HG03039 (cell line): ENCODE data around the gene SETD5.
"Not testable (repeated sequence)": the region's sequence is repeated elsewhere in the genome, so short reads cannot be mapped to it uniquely, and the experiment has no call there.

Experiments used
- ATAC-seq: cut with Tn5 transposase; IDR thresholded peaks from one replicate; pipeline ENCODE4 v1.9.1; 2021; ENCODE audit warnings: mild to moderate bottlenecking, moderate library complexity; ENCODE audit not compliant: unreplicated experiment

Gene SETD5

DNA sequence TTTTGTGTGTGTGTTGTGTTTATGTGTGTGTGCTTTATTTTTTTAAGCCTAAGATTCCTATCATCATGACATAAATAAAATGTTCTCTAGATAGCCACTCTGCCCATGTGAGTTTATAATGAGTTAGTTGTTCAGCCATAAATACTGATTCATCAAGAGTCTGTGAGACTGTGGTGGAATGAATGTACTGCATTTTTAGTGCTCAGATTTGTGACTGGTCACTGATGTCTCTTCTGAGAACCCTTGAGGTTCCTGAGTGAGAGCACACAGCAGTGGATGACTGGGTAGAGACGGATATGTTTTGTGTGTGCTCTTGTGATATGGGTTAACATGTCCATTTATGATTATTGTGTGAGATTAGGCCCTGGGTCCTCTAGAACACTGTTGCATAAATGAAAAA lies 51.2 kb downstream of the SETD5 start:
- ATAC-seq = no peak

DNA sequence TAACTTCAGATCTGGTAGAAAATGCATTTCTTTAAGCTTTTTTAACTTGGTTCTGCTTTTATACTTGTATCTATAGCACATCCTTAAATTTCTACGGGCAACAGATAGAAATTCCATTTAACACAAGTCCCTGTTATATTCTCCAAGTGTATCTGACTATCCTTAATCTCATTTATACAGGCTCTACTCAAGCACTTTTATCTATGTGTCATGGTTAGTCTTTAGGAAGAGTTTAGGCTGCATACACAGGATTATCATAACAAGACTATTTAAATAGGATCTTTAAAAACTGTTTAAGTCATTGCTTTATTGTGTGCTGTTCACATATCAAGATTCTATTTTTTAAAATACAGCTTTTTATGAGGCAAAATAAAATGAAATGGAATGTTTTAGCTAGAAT lies 52.7 kb downstream of the SETD5 start:
- no peak for ATAC-seq

DNA sequence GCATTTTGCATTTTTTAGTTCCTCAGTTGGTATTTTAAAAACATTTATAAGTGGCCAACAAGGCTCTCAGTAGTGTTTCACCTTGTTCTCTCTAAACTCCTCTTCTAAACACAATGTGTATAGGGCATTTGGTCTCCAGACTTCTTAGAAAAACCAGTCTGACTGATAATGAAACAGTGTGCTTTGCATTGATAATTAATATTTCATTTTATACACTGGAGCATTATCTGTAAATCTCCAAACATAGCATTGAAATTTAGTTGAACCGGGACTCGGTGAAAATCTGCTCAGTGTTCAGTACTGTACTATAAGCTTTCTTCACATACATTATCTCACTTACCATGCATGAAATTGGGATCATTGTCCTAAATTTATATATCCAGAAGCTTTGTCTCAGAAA lies 53.6 kb downstream of the SETD5 start:
- no peak for ATAC-seq

DNA sequence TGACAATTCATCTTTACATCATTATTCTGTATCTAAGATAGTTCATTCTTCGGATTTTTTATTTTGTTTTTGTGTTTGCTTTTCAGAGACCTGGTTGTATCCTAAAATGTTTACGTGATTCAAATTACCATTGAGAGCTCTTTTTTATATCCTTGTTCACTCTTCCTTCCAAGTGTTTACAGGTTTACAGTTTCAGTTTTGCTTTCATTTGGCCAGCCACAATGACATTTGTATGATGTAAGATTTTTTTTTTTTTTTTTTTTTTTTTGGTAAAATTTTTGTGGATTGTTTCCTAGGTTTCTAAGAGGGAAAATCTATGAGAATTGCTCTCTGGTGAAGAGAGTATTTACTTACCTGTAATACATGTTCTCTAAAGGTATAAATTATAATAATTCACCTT lies 55.0 kb downstream of the SETD5 start:
- no peak for ATAC-seq

DNA sequence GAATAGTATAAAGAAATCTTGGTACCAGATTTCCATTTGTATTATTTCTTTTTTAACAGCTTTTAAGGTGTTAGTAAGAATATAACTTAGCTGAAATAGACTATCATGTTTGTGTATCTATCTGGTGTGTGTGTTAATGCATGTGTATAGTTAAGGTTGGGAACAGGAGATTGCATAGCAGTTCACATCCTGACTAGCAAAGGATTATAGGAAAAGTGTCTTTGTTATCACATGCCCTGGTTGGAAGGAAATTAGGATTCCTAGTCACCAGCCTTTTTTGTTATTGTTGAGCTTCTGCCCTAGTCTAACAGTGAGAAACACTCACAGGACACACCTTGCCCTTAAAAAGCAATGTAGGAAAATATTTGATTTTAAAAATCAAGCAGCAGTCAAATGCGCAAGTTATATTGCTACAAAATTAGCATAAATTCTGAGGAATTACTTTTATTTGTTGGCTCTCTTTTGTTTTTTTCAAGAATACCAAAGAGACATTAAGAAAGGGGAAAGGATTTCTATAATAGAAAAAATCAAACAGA lies 58.2 kb downstream of the SETD5 start:
- ATAC-seq = no peak

DNA sequence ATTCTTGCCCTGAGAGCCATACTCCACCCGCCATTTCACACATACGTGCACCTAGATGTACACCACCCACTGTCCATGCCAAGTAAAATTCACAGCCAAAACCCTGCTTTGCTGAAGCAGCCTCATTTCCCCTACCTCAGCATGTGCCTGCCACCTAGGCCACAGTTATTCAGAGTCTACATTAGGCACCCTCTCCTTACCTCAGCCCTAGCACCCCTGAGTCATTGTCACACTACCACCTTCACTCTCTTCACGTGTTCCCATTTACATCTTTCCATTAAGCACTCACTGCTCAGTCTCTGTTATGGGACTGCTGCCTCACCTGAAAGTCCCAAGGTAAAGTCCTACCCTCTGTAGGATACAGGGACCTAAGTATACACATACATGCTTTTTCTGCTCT lies 70.0 kb downstream of the SETD5 start:
- no peak for ATAC-seq

DNA sequence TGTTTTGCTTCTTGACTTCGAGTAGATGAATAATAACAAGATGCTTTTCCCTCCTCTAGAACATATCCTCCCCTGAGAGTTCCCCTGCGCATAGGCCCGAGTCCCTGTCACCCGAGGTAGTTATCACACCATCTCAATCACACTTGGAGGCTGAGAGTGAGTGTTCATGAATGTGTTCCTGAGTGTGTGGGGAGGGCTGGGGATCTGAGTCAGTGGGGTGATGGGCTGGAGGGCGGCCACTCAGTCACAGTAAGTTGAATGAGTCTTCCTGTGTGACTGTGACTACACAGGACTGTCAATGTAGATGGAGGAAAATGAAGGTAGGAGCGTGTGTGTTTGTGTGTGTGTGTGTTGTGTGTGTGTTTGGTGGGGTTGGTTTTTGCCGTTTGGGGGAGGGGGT lies 71.0 kb downstream of the SETD5 start:
- no peak for ATAC-seq

DNA sequence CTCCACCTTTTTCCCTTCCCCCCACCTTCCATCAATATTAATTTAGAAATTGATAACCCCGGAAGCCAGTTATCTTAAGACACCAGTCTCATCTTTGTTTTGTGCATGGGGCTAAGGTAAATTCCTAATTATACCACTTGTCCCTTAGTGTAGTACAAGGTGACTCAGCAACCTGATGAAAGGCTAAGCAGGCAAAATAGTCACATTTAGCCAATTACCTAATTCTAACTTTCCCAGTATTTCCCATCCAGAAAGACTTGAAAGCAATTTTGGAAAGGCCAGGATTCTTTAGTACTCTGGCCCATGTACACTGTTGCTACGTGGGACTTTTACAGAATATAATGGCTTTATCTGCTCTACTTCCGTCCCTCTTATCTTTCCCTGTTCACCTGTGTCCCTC lies 72.6 kb downstream of the SETD5 start:
- no peak for ATAC-seq

DNA sequence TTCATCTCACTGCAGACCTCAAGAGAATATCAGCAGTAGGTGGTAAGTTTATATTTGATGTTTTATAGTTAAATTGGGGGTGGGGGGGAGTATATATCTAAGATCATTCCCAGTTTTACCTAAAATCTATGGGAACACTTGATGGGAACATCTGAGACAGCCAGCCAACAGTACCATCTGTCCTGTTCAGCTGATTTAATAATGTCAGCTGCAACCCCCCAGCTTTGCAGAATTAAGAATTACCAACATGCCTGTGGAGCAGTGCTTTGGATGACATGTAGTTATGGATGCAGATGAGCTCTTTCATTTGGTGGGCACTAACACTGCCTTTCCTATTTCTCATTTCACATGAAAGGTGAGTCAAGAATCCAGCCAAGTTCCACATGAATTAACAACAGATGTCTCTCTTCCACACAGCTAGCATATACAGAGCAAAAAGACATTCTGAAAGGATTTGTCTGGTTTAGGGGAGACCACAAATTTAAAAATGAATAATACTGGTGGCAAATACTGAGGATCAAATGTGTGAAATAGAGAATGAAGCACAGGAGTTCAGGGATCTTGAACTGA lies 76.2 kb downstream of the SETD5 start:
- no peak for ATAC-seq

DNA sequence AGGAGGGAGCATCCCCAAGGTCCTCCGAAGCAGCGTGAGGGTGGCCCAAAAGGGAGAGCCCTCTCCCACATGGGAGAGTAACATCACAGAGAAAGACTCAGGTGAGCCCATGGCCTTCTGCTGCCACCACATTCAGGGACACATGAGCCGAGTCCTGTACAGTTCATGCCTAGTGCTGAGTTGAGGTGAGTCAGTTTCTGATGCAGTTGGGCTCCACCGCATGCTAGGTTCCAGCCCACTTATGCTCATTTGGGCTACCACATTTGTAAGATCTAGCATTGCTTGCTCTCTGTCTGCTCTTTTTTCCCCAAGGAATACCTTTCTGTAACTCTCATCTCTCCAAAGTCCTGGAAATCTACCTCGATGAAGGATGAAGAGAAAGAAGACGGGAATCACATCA lies 77.1 kb downstream of the SETD5 start:
- no peak for ATAC-seq

DNA sequence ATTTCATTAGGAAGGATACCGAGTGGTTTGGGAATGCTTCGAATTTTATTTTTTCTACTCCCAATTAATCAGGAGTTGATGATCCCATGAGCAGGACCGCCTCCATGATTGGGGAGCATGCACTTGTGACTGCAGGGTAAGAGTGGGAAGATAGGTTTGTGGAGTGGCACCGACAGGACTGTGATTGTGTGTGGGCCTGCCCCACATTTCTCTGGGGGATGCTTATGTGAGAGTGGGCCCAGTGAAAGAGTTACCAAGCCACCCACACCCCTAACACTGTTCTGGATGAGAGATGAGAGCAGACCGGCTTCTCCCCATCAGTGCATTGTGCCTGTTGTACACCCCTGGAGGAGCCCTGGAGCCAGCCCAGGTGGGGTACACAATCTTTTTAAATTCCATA lies 79.5 kb downstream of the SETD5 start:
- no peak for ATAC-seq

DNA sequence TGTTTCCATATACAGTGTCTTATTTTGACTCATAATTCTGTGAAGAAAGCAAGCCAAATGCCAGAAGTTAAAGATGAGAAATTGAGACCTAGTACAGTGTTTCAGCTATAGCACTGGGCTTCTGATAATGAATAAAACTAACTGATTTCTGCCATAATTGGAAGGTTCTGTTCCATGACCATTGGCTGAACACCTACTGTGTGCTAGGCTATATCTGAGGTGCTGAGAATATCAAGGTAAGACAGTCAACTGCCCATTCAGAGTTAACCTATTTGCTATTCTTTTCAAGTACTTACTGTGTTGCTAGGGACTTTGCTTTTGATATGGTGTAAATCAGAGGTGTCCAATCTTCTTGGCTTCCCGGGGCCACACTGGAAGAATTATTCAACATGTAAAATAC lies 82.8 kb downstream of the SETD5 start:
- no peak for ATAC-seq

DNA sequence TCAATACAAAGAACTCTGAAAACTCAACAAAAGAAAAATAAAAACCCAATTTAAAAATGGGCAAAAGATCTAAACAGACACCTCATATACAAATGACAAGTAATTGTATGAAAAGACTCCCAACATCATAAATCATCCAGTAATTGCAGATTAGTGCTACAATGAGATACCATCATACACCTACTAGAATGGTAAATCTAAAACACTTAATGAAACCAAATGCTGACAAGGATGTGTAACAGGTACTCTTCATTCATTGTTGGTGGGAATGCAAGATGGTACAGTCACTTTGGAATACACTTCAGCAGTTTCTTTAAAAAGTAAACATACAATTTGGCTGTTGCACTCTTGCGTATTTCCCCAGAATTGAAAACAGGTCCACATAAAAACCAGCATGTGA lies 87.8 kb downstream of the SETD5 start:
- no peak for ATAC-seq

DNA sequence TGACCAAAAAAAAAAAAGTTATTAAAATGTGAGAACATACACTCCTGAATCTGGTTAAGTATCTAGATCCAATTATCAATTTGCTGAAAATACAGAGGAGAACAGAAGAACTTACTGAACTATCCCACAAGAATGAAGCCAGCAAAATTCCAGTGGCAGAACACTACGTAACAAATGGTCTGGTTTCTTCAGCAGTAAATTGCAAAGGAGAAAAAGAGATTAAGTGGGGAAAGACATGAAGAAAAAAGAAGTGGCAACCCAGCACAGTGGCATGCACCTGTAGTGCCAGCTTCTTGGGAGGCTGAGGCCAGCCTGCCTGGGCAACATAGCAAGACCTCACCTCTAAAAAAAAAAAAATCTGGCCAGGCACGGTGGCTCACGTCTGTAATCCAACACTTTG lies 94.1 kb downstream of the SETD5 start:
- ATAC-seq = no peak

DNA sequence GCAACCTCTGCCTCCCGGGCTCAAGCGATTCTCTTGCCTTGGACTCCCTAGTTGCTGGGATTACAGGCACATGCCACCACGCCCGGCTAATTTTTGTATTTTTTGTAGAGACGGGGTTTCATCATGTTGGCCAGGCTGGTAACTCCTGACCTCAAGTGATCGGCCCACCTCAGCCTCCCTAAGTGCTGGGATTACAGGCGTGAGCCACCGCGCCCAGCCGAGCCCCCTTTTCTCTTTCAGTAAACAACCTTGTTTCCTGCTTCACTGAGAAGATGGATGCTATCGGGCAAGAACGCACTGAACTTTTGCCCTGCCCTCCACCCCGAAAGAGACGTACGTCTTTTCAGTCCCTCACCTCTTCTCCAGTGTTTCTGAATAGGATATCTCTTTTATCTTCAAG lies 96.6 kb downstream of the SETD5 start:
- not testable (repeated sequence) for ATAC-seq

DNA sequence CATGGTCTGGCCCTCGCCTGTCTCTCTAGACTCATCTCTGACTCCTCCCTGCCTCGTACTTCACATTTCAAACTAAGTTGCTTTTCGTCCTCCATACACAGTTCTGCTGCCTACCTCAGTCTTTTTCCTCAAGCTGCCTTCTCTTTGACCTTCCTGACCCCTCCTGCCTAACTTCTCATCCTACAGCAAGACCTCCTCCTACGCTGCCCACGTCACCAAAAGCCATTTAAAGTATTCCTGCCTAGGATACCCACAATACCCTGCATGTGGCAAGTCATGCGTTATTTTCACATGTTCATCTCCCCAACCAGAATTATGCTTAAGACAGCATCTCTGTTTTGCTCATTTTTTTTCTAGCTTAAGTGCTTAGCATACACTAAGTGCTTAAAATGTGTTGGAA lies 99.5 kb downstream of the SETD5 start:
- no peak for ATAC-seq

DNA sequence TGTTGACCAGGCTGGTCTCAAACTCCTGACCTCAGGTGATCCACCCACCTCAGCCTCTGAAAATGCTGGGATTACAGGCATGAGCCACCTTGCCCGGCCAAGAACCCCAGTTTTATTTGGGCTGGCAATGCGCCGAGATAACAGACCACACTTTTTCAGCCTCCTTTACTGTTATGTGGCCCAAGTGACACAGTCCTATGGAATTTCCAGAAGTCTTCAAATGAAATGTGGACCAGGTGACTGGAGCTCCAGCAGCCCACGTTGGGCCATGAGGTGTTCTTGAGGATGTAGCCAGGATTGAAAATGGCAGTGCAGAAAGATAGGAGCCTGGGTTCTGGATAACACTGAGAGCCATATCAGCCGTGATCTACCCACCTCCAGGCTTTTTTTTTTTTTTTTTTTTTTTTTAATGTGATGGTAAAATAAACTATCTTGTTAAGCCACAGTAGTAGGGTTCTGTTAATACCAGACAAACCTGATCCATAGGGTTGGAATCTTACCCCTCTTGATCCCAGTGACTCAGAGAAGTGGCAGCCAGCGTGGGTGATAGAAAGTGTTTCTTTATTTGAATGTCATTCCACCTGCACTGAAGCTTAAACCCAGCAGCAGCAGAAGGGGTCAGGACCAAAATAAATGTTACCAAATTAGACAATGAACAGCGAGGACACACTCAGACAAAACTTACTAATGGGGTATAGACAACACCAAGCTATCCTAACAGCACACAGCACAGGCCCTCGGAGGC lies 100.6 kb downstream of the SETD5 start:
- ATAC-seq = no peak

DNA sequence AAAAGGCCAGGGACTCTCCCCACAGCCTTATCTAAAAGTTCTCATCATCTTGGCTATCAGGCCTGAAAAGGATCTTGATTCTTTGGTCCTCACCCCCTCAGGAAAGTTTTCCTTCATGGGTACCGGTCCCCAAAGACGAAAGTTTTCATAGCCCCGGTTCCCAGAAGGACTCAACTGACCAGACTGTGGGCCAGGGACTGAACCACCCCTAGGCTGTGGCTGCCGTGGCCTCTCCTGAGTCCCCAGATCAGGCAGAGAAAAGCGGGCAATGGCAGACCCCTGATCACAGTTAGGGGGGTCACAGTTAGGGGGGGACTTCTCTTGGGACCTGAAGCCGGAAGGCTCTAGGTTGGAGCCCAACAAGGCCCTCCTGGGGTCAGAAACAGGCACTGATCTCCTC lies 101.4 kb downstream of the SETD5 start:
- no peak for ATAC-seq

DNA sequence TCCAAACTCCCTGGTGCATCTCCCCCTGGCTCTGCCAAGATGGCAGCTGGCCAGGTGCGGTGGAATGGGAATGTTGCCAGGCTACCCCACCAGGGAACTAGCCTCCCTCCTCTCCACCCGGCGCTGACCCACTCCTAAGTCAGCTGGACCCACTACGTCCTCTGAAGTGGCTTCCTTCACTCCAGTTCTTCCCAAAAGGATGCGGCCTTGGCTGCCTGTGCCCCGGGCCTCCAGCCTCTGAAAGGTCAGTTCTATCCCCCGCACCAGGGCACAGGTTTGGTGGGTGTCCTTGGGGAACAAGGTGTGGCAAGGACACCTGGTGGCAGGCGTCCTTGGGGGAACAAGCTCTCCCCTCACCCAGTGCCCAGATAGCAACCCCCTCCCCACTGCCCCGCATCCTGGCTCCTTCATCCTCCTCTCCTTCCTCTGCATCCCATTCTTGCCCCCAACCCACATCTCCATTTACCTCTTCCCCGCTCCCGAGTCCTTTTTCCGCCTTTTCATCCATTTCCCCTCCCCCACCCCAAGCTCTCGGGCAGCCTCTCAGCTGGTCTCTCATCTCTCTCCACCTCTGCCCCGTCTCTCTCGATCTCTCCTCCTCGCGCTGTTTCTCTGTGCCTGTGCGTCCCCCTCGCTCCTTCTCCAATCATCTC lies 102.2 kb downstream of the SETD5 start:
- no peak for ATAC-seq

DNA sequence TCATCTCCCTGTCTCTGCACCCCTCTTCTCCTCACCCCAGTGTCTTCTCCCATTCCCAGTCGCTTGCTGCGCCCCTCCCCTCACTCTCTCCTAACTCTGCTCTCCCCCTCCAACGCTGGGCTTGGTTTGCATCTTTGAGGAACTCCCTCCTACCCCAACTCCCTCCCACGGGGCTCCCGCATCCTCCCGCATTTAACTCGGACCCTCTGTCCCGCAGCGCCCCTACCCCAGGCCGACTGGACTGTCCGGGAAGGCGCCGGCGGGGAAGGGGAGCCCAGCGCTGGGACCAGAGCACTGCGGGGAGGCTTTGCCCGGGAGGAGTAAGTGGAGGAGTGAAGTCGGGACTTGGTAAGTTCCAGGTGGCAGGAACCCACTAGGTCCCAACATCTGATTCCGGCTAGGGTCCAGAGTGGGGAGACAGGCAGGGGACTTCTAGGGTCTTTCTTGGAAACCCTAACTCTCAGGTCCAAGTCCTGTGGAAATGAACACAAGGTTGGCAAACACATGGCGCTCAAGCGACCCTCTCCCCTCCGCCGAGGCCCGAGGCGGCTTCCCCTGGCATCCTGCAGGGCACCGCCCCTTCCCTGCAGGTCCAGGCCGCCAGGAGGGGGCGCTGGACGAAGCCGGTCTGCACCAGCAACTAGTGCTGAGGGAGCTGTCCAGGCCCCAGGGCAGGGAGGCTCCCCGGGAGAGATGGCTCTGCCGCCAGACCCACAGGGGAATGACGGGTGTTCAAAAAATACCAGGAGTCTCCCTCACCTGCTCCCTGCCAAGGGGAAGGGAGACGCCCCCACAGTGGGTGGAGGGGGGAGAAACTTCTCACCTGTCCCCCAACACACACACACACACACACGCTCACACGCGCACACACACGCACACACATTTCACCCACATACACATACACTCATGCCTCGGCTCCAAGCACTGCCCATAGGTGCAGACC lies 103.0 kb downstream of the SETD5 start:
- ATAC-seq = no peak

DNA sequence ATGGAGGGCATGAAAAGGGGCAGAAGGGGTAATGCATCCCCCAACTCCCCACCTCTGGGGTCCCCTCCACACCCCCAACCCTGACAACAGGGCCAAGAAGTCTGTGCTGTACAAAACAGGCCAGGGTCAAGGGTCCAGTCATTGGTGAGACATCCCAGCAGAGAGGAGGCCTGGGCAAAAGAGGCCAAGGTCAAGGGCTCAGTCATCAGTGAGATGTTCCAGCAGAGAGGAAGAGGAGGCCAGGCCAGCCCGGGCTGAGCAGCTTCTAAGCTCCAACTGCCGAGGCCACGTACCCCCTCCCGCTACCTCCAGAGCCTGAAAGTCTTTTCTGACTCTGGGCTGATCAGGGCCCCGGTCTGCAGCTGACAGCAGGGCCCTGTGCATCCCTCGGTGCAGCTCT lies 103.8 kb downstream of the SETD5 start:
- no peak for ATAC-seq
